ENCODE data around the gene UBE2J2.

- TF ChIP-seq CTCF (IDR thresholded peaks at IDR 0.05; ENCODE audit: control extremely low read depth in 1 of 3, insufficient read depth in 1 of 3, low read depth in 1 of 3, low read length in 3 of 3): no peak
- TF ChIP-seq HDAC6 (IDR thresholded peaks at IDR 0.05; ENCODE audit: low read depth, low read length): no peak
- TF ChIP-seq YY1 (IDR thresholded peaks at IDR 0.05; ENCODE audit: low read depth, low read length): no peak
- no peak for TF ChIP-seq POLR2AphosphoS5 (IDR thresholded peaks at IDR 0.05; ENCODE audit: low read depth, low read length)
- no peak for TF ChIP-seq EZH2 (IDR thresholded peaks at IDR 0.05; ENCODE audit: low read depth, low read length, severe bottlenecking)
- no peak for TF ChIP-seq EGR1 (IDR thresholded peaks at IDR 0.05; ENCODE audit: borderline replicate concordance, low read depth, low read length)
- TF ChIP-seq USF2 (IDR thresholded peaks at IDR 0.05; ENCODE audit: low read length): no peak
- no peak for TF ChIP-seq POLR2A (IDR thresholded peaks at IDR 0.05; ENCODE audit: control extremely low read depth in 1 of 2, low read depth in 2 of 2, low read length in 2 of 2)
- TF ChIP-seq FOSL1 (IDR thresholded peaks at IDR 0.05; ENCODE audit: insufficient read depth, low read depth, low read length): no peak
- TF ChIP-seq SP1 (IDR thresholded peaks at IDR 0.05; ENCODE audit: low read depth, low read length): no peak
- TF ChIP-seq RFX5 (IDR thresholded peaks at IDR 0.05; ENCODE audit: borderline replicate concordance, low read depth, low read length): no peak
- TF ChIP-seq TBP (IDR thresholded peaks at IDR 0.05; ENCODE audit: low read depth, low read length): no peak
- TF ChIP-seq ATF2 (IDR thresholded peaks at IDR 0.05; ENCODE audit: low read length): no peak
Measured at GRCh38 chr1:1273209-1273511, 494 bp downstream of the UBE2J2 start.

Data from H1 (cell line).